Measurements from ENCODE around the gene KCTD1.

Gene KCTD1

GRCh38 chr18:26562568-26562967, 14.2 kb upstream of the KCTD1 start:
- in situ Hi-C loops (cut with HindIII; ENCODE audit: low pct_unique_long_range_greater_than_20kb, low sequenced_read_pairs) = no loop called here
- TF ChIP-seq JUND (IDR thresholded peaks at IDR 0.05; ENCODE audit: low read depth) = no peak
- no peak for DNase-seq (ENCODE audit: low read depth in 1 of 2, low spot score in 1 of 2)

- no peak for TF ChIP-seq JUND (IDR thresholded peaks at IDR 0.05; ENCODE audit: low read depth)
- in situ Hi-C loops (cut with HindIII; ENCODE audit: low pct_unique_long_range_greater_than_20kb, low sequenced_read_pairs) = no loop called here
- no peak for DNase-seq (ENCODE audit: low read depth in 1 of 2, low spot score in 1 of 2)
Observed at GRCh38 chr18:26561769-26562168, 13.4 kb upstream of the KCTD1 start.

- no peak for TF ChIP-seq JUND (IDR thresholded peaks at IDR 0.05; ENCODE audit: low read depth)
- in situ Hi-C loops (cut with HindIII; ENCODE audit: low pct_unique_long_range_greater_than_20kb, low sequenced_read_pairs) = no loop called here
- no peak for DNase-seq (ENCODE audit: low read depth in 1 of 2, low spot score in 1 of 2)
Observed at GRCh38 chr18:26556573-26556972, 8.2 kb upstream of the KCTD1 start.

- DNase-seq (ENCODE audit: low read depth in 1 of 2, low spot score in 1 of 2) = no peak
- in situ Hi-C loops (cut with HindIII; ENCODE audit: low pct_unique_long_range_greater_than_20kb, low sequenced_read_pairs) = no loop called here
- no peak for TF ChIP-seq JUND (IDR thresholded peaks at IDR 0.05; ENCODE audit: low read depth)
Observed at GRCh38 chr18:26555804-26556553, 7.6 kb upstream of the KCTD1 start.

- in situ Hi-C loops (cut with HindIII; ENCODE audit: low pct_unique_long_range_greater_than_20kb, low sequenced_read_pairs) = no loop called here
- no peak for DNase-seq (ENCODE audit: low read depth in 1 of 2, low spot score in 1 of 2)
- no peak for TF ChIP-seq JUND (IDR thresholded peaks at IDR 0.05; ENCODE audit: low read depth)
Observed at GRCh38 chr18:26553943-26554342, 5.6 kb upstream of the KCTD1 start.

- no peak for TF ChIP-seq JUND (IDR thresholded peaks at IDR 0.05; ENCODE audit: low read depth)
- no peak for DNase-seq (ENCODE audit: low read depth in 1 of 2, low spot score in 1 of 2)
- in situ Hi-C loops (cut with HindIII; ENCODE audit: low pct_unique_long_range_greater_than_20kb, low sequenced_read_pairs) = no loop called here
Observed at GRCh38 chr18:26551695-26552081, 3.3 kb upstream of the KCTD1 start.

- no peak for TF ChIP-seq JUND (IDR thresholded peaks at IDR 0.05; ENCODE audit: low read depth)
- DNase-seq (ENCODE audit: low read depth in 1 of 2, low spot score in 1 of 2) = no peak
- in situ Hi-C loops (cut with HindIII; ENCODE audit: low pct_unique_long_range_greater_than_20kb, low sequenced_read_pairs) = no loop called here
Observed at GRCh38 chr18:26550998-26551694, 2.8 kb upstream of the KCTD1 start.

GRCh38 chr18:26549263-26550094, 1.1 kb upstream of the KCTD1 start:
- peak; percentile 83 to 86 for DNase-seq (ENCODE audit: low read depth in 1 of 2, low spot score in 1 of 2)
- no peak for TF ChIP-seq JUND (IDR thresholded peaks at IDR 0.05; ENCODE audit: low read depth)
- in situ Hi-C loops (cut with HindIII; ENCODE audit: low pct_unique_long_range_greater_than_20kb, low sequenced_read_pairs) = no loop called here

- peak in 1 of 2 experiments; percentile 53 for DNase-seq (ENCODE audit: low read depth in 1 of 2, low spot score in 1 of 2)
- in situ Hi-C loops (cut with HindIII; ENCODE audit: low pct_unique_long_range_greater_than_20kb, low sequenced_read_pairs) = no loop called here
- no peak for TF ChIP-seq JUND (IDR thresholded peaks at IDR 0.05; ENCODE audit: low read depth)
Observed at GRCh38 chr18:26547646-26548414, 523 bp downstream of the KCTD1 start.

- in situ Hi-C loops (cut with HindIII; ENCODE audit: low pct_unique_long_range_greater_than_20kb, low sequenced_read_pairs) = no loop called here
- DNase-seq (ENCODE audit: low read depth in 1 of 2, low spot score in 1 of 2) = no peak
- TF ChIP-seq JUND (IDR thresholded peaks at IDR 0.05; ENCODE audit: low read depth) = no peak
Observed at GRCh38 chr18:26546875-26547645, 1.3 kb downstream of the KCTD1 start.

GRCh38 chr18:26546170-26546874, 2.0 kb downstream of the KCTD1 start:
- no peak for TF ChIP-seq JUND (IDR thresholded peaks at IDR 0.05; ENCODE audit: low read depth)
- in situ Hi-C loops (cut with HindIII; ENCODE audit: low pct_unique_long_range_greater_than_20kb, low sequenced_read_pairs) = no loop called here
- DNase-seq (ENCODE audit: low read depth in 1 of 2, low spot score in 1 of 2) = no peak

Data from T47D (cell line).